ENCODE results near the gene CELF4.

DNA sequence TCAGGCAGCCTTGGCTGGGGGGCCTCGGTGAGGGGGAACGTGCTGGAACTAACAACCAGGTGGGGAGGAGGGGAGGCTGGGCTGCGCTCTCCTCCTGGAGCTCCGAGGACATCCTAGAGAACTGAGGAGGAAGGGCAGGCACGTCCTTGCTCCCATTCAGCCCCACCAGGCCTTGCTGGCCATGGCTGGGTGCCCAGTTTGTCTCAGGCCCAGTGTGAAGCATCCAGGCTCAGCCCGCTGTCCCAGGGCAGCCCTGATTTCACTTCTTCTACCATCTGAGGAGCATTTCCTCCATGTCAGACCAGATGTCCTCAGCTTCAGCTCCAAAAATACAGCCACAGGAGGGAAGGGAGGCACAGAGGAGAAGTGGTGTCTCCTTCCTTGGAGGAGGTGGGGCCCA, 125.4 kb downstream of the CELF4 start:
- TF ChIP-seq, protein P1, sequence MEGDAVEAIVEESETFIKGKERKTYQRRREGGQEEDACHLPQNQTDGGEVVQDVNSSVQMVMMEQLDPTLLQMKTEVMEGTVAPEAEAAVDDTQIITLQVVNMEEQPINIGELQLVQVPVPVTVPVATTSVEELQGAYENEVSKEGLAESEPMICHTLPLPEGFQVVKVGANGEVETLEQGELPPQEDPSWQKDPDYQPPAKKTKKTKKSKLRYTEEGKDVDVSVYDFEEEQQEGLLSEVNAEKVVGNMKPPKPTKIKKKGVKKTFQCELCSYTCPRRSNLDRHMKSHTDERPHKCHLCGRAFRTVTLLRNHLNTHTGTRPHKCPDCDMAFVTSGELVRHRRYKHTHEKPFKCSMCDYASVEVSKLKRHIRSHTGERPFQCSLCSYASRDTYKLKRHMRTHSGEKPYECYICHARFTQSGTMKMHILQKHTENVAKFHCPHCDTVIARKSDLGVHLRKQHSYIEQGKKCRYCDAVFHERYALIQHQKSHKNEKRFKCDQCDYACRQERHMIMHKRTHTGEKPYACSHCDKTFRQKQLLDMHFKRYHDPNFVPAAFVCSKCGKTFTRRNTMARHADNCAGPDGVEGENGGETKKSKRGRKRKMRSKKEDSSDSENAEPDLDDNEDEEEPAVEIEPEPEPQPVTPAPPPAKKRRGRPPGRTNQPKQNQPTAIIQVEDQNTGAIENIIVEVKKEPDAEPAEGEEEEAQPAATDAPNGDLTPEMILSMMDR (IDR thresholded peaks at IDR 0.05 in 8 of 11, conservative IDR thresholded peaks at IDR 0.05 in 3 of 11): no peak
- TF ChIP-seq POLR2A (IDR thresholded peaks at IDR 0.05): no peak
- TF ChIP-seq POLR2AphosphoS5 (IDR thresholded peaks at IDR 0.05): no peak

Measured in spleen (tissue), 7 donors.